Measurements from ENCODE around the gene HCK.
A peak's percentile ranks its signal among the peaks of the same experiment; 100 is the strongest.

GRCh38 chr20:32034581-32035425 lies 17.2 kb upstream of the HCK start:
- TF ChIP-seq POLR2A (IDR thresholded peaks at IDR 0.05) (no peak), CTCF (IDR thresholded peaks at IDR 0.05) (peak in 1 of 6 experiments; percentile 7)

All from Peyer's patch (tissue), 4 donors.